Subcutaneous adipose tissue (tissue), 4 donors: ENCODE measurements around the gene RHBDF1. TPM values are rescaled to one million over a fixed set of nuclear protein-coding genes. Genes with fewer than 3 reads are reported as not detected.

Source experiments
- total RNA-seq, 4 donors: library from RNA; depleted of rRNA; stranded (reverse); fragments of >200 nt; gene quantifications; one replicate each; pipeline ENCODE4 v1.1.0, GENCODE V29; 2016
- TF ChIP-seq, protein P1 (sequence below): fragments of 450-650 bp; IDR thresholded peaks from one replicate; pipeline ENCODE4 v1.5.1; 2016; ENCODE audit warnings: low read depth, mild to moderate bottlenecking, control low read depth, antibody characterized with exemption, moderate library complexity

Gene RHBDF1
- total RNA-seq, 4 donors from 2014 or later = 17.2 to 72.7 (median 27.9) TPM

- TF ChIP-seq, protein P1, sequence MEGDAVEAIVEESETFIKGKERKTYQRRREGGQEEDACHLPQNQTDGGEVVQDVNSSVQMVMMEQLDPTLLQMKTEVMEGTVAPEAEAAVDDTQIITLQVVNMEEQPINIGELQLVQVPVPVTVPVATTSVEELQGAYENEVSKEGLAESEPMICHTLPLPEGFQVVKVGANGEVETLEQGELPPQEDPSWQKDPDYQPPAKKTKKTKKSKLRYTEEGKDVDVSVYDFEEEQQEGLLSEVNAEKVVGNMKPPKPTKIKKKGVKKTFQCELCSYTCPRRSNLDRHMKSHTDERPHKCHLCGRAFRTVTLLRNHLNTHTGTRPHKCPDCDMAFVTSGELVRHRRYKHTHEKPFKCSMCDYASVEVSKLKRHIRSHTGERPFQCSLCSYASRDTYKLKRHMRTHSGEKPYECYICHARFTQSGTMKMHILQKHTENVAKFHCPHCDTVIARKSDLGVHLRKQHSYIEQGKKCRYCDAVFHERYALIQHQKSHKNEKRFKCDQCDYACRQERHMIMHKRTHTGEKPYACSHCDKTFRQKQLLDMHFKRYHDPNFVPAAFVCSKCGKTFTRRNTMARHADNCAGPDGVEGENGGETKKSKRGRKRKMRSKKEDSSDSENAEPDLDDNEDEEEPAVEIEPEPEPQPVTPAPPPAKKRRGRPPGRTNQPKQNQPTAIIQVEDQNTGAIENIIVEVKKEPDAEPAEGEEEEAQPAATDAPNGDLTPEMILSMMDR = no peak
These were observed 12.3 kb downstream of the RHBDF1 start for GRCh38 chr16:60166-60565.

DNA sequence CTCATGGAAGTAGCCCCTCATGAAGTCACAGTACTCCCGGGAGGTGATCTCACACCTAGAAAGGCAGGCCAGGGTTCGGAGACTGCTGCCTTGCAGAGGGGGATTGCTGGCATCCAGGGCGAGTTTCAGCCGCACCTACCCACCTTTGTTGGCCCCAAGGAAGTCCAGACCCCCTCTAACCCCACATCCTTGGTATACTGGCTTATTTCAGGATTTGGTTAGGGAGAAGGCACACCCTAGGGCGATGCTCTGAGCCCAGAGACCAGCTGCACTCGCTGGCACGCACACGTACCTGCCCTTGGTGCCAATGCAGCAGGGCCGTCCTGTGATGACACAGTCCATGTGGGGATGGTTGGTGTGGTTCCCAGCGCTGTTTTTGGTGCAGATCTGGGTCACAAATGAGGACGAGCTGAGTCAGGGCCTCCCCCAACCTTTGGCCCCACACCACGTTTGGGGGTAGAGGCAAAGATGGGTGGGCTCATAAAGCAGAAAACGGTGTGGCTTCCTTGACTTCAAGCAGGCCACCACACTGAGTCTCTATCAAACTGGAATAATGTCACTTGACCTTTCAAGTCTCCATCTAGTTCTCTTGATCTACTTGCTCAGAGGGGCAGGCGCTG, 12.9 kb downstream of the RHBDF1 start:
- TF ChIP-seq, protein P1 = no peak

DNA sequence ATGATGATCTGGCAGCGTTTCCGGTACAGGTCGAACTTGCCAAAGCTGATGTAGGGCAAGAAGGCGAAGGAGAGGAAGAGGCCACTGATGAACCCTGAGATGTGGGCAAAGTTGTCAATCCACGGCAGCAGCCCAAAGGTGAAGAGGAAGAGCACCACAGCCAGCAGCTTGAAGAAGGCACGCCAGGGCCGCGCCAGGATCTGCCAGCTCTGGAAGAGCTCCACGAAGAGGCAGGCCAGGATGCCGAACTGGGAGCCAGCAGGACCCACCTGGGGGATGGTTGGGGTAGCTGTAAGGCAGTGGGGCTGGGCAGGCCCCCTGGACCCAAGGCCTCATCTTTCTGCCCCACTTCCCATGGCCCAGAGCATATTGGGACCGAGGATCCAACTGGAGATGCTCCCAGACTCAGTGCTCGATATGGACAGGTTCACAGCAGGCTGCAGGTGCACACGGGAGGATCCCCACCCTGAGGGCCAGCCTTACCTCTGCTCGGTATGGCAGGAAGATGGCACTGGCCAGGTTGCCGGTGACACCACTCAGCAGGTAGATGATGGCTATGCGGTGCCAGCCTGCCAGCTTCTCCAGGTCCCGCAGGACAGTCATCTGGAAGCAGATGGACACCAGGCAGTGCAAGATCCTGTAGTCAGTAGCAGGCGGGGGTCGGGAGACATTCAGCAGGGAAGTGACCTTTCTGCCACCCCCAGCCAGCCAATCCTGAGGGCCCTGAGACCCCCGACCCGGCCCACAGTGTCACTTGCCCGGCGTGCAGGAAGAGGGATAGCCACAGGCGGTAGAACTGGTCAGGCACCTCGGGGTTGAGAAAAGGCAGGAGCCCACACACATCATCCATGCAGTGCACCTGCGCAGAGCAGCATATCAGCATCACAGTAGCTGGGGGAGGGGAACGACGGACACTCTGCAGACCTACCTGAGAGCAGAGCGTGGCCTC, 13.7 kb downstream of the RHBDF1 start:
- TF ChIP-seq, protein P1 = no peak

DNA sequence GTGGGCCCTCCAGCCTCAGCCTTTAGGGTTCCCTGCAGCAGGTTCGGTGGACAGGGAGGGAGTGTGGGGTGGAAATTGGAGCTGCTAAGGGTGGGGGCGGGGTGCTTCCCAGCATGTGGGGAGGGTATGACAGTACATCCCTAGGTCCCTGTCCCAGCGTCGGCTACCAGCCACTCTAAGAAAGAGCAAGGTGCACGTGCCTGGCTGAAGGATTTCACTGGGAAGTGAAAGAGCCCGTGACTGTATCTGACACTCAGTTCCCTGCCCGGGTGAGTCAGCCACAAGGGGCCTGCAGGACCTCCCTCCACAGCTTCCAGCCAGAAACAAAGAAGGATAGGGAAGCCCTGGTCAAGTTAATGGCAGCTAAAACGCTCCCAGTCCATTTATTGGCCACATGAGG, 14.7 kb downstream of the RHBDF1 start:
- TF ChIP-seq, protein P1 = no peak

GRCh38 chr16:56231-56927, 16.1 kb downstream of the RHBDF1 start:
- TF ChIP-seq, protein P1 = no peak

DNA sequence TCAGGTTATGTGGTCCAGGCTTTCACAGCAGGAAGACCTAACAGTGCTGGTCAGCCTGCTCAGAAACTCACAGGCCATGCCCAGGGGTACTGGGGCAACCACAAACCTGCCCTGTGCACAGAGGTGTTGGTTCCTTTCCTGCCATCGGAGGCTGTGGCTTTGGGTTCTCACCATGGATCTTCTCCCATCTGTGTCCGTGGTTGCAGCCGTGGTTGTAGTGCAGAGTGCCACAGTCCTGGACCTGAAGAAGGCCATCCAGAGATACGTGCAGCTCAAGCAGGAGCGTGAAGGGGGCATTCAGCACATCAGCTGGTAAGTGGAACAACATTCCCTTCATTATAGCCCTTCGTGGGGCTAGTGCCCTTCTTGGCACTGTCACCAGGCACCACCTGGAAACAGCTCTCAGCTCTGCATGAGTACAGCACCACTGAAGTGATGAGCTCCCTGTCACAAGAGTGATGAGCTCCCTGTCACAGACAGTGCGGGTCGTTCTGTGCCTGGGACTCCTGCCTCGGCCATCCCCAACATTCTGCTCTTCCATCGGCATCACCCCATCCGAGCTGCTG, 16.8 kb downstream of the RHBDF1 start:
- TF ChIP-seq, protein P1 = no peak
